ENCODE measurements around the gene AHRR.

Gene AHRR

GRCh38 chr5:320524-321229, 837 bp upstream of the AHRR start:
- no peak for DNase-seq (ENCODE audit: low read depth in 2 of 2, low spot score in 1 of 2)

GRCh38 chr5:321726-322251, 275 bp downstream of the AHRR start:
- DNase-seq (ENCODE audit: low read depth in 2 of 2, low spot score in 1 of 2), result no peak

GRCh38 chr5:322281-322941, 897 bp downstream of the AHRR start:
- no peak for DNase-seq (ENCODE audit: low read depth in 2 of 2, low spot score in 1 of 2)

- DNase-seq (ENCODE audit: low read depth in 2 of 2, low spot score in 1 of 2), result no peak
Measured at GRCh38 chr5:322942-323879, 1.7 kb downstream of the AHRR start.

- DNase-seq (ENCODE audit: low read depth in 2 of 2, low spot score in 1 of 2), result no peak
Measured at GRCh38 chr5:324736-325612, 3.5 kb downstream of the AHRR start.

GRCh38 chr5:326109-326508, 4.6 kb downstream of the AHRR start:
- DNase-seq (ENCODE audit: low read depth in 2 of 2, low spot score in 1 of 2), result no peak

- no peak for DNase-seq (ENCODE audit: low read depth in 2 of 2, low spot score in 1 of 2)
Measured at GRCh38 chr5:329121-329735, 7.7 kb downstream of the AHRR start.

GRCh38 chr5:329768-330167, 8.3 kb downstream of the AHRR start:
- DNase-seq (ENCODE audit: low read depth in 2 of 2, low spot score in 1 of 2), result no peak

- no peak for DNase-seq (ENCODE audit: low read depth in 2 of 2, low spot score in 1 of 2)
Measured at GRCh38 chr5:332843-333242, 11.3 kb downstream of the AHRR start.

GRCh38 chr5:333945-334344, 12.4 kb downstream of the AHRR start:
- DNase-seq (ENCODE audit: low read depth in 2 of 2, low spot score in 1 of 2), result no peak

GRCh38 chr5:334903-335739, 13.6 kb downstream of the AHRR start:
- DNase-seq (ENCODE audit: low read depth in 2 of 2, low spot score in 1 of 2), result no peak

GRCh38 chr5:335740-336038, 14.2 kb downstream of the AHRR start:
- no peak for DNase-seq (ENCODE audit: low read depth in 2 of 2, low spot score in 1 of 2)

GRCh38 chr5:337563-338130, 16.1 kb downstream of the AHRR start:
- DNase-seq (ENCODE audit: low read depth in 2 of 2, low spot score in 1 of 2), result no peak

- DNase-seq (ENCODE audit: low read depth in 2 of 2, low spot score in 1 of 2), result no peak
Measured at GRCh38 chr5:342501-343460, 21.3 kb downstream of the AHRR start.

GRCh38 chr5:343461-344401, 22.2 kb downstream of the AHRR start:
- no peak for DNase-seq (ENCODE audit: low read depth in 2 of 2, low spot score in 1 of 2)

- no peak for DNase-seq (ENCODE audit: low read depth in 2 of 2, low spot score in 1 of 2)
Measured at GRCh38 chr5:344668-345067, 23.2 kb downstream of the AHRR start.

Measured in stimulated activated CD8-positive, alpha-beta memory T cell treated with anti-CD3 and anti-CD28 coated beads, Interleukin-4, amount 100 ng/mL, for 1 hour (primary cell).